Measurements from ENCODE around the gene CCDC12. TPM values are rescaled to one million over a fixed set of nuclear protein-coding genes. Genes with fewer than 3 reads are reported as not detected.

CCDC12 gene
- total and polyA plus RNA-seq, 2 of the 13 experiments (the other 11 are each of a cell fraction or from before 2014, with no cell fraction given), result 30.1 to 49.5 TPM

DNA sequence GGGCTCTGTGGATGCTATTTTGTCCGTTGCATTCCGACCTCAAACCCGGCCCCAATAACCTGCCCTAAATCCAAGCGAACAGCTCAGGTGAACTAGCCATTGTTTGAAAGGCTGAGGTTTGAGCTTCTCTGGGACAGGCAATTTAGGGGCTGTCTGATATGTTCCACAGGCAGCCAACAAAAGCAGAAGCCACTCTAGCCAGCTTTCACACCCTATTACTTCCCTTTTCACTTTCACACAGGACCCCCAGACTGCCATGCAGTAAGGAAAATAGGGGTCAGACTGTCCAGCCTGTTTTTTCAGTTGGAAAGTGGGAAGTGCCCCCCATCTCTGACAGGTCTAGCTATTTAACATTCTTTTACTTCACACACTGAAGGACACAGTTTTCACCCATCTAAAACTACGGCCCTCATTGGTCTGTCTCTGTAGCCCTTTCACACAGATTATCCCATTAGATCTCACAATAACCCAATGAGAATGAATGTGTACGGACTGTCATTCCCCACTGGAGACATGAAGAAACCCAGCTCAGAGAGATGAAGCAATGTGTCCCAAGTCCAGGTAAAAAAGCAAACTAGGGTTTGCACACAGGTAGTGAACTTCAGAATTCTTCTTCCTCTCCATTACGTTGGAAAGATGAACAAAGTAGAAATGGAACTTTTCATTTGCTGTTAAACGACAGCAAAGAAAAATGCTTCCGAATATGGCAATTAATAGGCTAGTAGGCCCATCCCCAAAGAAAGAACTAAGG lies 1.9 kb downstream of the CCDC12 start (continued):
- TF ChIP-seq FOXA3 (CRISPR knock-in tag; IDR thresholded peaks at IDR 0.05) (peak; percentile 24; the same call in 1 of the 2 replicates), SOX6 (IDR thresholded peaks at IDR 0.05) (no peak), SOX6 (CRISPR knock-in tag; IDR thresholded peaks at IDR 0.05) (no peak), ZBTB42 (CRISPR knock-in tag; IDR thresholded peaks at IDR 0.05) (no peak), SP2 (CRISPR knock-in tag; IDR thresholded peaks at IDR 0.05) (no peak), NONO (IDR thresholded peaks at IDR 0.05) (no peak), NONO (CRISPR knock-in tag; conservative IDR thresholded peaks at IDR 0.05) (no peak), POGZ (CRISPR knock-in tag; IDR thresholded peaks at IDR 0.05) (no peak), ZNF607 (CRISPR knock-in tag; IDR thresholded peaks at IDR 0.05; ENCODE audit: borderline replicate concordance) (no peak), CENPX (CRISPR knock-in tag; IDR thresholded peaks at IDR 0.05) (no peak), MIER2 (CRISPR knock-in tag; IDR thresholded peaks at IDR 0.05) (0 out of 2 replicates have a peak, but pooled peaks have one; percentile 39), ARHGAP35 (CRISPR knock-in tag; IDR thresholded peaks at IDR 0.05; ENCODE audit: borderline replicate concordance) (no peak), CEBPG (CRISPR knock-in tag; IDR thresholded peaks at IDR 0.05) (peak; percentile 97), ZMYM4 (CRISPR knock-in tag; IDR thresholded peaks at IDR 0.05) (no peak), ZEB1 (IDR thresholded peaks at IDR 0.05; ENCODE audit: insufficient replicate concordance, low read depth) (peak; percentile 86), NR2F1 (CRISPR knock-in tag; IDR thresholded peaks at IDR 0.05) (no peak), ZNF788 (CRISPR knock-in tag; IDR thresholded peaks at IDR 0.05; ENCODE audit: borderline replicate concordance) (no peak), ZFAT (CRISPR knock-in tag; conservative IDR thresholded peaks at IDR 0.05) (no peak), ZNF337 (CRISPR knock-in tag; IDR thresholded peaks at IDR 0.05; ENCODE audit: borderline replicate concordance, low read depth) (no peak)
- TF ChIP-seq, protein P1, sequence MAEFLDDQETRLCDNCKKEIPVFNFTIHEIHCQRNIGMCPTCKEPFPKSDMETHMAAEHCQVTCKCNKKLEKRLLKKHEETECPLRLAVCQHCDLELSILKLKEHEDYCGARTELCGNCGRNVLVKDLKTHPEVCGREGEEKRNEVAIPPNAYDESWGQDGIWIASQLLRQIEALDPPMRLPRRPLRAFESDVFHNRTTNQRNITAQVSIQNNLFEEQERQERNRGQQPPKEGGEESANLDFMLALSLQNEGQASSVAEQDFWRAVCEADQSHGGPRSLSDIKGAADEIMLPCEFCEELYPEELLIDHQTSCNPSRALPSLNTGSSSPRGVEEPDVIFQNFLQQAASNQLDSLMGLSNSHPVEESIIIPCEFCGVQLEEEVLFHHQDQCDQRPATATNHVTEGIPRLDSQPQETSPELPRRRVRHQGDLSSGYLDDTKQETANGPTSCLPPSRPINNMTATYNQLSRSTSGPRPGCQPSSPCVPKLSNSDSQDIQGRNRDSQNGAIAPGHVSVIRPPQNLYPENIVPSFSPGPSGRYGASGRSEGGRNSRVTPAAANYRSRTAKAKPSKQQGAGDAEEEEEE (CRISPR knock-in tag; IDR thresholded peaks at IDR 0.05; ENCODE audit: borderline replicate concordance), result no peak
- TF ChIP-seq, protein P2, sequence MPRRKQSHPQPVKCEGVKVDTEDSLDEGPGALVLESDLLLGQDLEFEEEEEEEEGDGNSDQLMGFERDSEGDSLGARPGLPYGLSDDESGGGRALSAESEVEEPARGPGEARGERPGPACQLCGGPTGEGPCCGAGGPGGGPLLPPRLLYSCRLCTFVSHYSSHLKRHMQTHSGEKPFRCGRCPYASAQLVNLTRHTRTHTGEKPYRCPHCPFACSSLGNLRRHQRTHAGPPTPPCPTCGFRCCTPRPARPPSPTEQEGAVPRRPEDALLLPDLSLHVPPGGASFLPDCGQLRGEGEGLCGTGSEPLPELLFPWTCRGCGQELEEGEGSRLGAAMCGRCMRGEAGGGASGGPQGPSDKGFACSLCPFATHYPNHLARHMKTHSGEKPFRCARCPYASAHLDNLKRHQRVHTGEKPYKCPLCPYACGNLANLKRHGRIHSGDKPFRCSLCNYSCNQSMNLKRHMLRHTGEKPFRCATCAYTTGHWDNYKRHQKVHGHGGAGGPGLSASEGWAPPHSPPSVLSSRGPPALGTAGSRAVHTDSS (CRISPR knock-in tag; conservative IDR thresholded peaks at IDR 0.05), result no peak
- TF ChIP-seq, protein P3, sequence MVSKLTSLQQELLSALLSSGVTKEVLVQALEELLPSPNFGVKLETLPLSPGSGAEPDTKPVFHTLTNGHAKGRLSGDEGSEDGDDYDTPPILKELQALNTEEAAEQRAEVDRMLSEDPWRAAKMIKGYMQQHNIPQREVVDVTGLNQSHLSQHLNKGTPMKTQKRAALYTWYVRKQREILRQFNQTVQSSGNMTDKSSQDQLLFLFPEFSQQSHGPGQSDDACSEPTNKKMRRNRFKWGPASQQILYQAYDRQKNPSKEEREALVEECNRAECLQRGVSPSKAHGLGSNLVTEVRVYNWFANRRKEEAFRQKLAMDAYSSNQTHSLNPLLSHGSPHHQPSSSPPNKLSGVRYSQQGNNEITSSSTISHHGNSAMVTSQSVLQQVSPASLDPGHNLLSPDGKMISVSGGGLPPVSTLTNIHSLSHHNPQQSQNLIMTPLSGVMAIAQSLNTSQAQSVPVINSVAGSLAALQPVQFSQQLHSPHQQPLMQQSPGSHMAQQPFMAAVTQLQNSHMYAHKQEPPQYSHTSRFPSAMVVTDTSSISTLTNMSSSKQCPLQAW (CRISPR knock-in tag; IDR thresholded peaks at IDR 0.05), result no peak
- TF ChIP-seq, protein P4, sequence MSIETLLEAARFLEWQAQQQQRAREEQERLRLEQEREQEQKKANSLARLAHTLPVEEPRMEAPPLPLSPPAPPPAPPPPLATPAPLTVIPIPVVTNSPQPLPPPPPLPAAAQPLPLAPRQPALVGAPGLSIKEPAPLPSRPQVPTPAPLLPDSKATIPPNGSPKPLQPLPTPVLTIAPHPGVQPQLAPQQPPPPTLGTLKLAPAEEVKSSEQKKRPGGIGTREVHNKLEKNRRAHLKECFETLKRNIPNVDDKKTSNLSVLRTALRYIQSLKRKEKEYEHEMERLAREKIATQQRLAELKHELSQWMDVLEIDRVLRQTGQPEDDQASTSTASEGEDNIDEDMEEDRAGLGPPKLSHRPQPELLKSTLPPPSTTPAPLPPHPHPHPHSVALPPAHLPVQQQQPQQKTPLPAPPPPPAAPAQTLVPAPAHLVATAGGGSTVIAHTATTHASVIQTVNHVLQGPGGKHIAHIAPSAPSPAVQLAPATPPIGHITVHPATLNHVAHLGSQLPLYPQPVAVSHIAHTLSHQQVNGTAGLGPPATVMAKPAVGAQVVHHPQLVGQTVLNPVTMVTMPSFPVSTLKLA (IDR thresholded peaks at IDR 0.05), result no peak
- TF ChIP-seq, protein P5, sequence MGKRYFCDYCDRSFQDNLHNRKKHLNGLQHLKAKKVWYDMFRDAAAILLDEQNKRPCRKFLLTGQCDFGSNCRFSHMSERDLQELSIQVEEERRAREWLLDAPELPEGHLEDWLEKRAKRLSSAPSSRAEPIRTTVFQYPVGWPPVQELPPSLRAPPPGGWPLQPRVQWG (CRISPR knock-in tag; IDR thresholded peaks at IDR 0.05; ENCODE audit: borderline replicate concordance, low read depth), result no peak
